ENCODE data around the gene DZANK1.

The DZANK1 gene

GRCh38 chr20:18372296-18372695 lies 94.5 kb downstream of the DZANK1 start:
- TF ChIP-seq CTCF (IDR thresholded peaks at IDR 0.05; ENCODE audit: insufficient read depth, low read length, poor library complexity, severe bottlenecking) (no peak), EZH2phosphoT487 (conservative IDR thresholded peaks at IDR 0.05; ENCODE audit: low read length) (no peak)
- Histone ChIP-seq H3K4me2 (ENCODE audit: low read depth, low read length, poor library complexity, severe bottlenecking) (no peak overlapping the region), H3K79me2 (ENCODE audit: insufficient read depth, low read length) (no peaks in the 10 kb centered on the region), H3K27me3 (ENCODE audit: low read length) (no peaks in the 10 kb centered on the region), H3K36me3 (ENCODE audit: low read length) (no peaks in the 10 kb centered on the region), H3K4me3 (ENCODE audit: insufficient read depth, low read length, poor library complexity, severe bottlenecking) (no peak overlapping the region), H3K27ac (ENCODE audit: low read depth, low read length) (no peak overlapping the region), H4K20me1 (ENCODE audit: low read depth, low read length) (no peaks in the 10 kb centered on the region), H2AFZ (ENCODE audit: low read depth, low read length, severe bottlenecking) (no peak overlapping the region), H3K9ac (ENCODE audit: low read length) (no peak overlapping the region), H3K9me2 (replicated peaks; ENCODE audit: insufficient read depth, low read length) (no peaks in the 10 kb centered on the region), H3F3A (ENCODE audit: insufficient read depth) (no peaks in the 10 kb centered on the region), H3K9me3 (ENCODE audit: insufficient read depth, low read length) (no peaks in the 10 kb centered on the region)

GRCh38 chr20:18364768-18365167 lies 102.1 kb downstream of the DZANK1 start:
- no peaks in the 10 kb centered on the region for H3K79me2 ChIP-seq (ENCODE audit: insufficient read depth, low read length)
- H3K27me3 ChIP-seq (ENCODE audit: low read length) = no peaks in the 10 kb centered on the region
- H3K36me3 ChIP-seq (ENCODE audit: low read length) = no peaks in the 10 kb centered on the region
- no peaks in the 10 kb centered on the region for H3K9me3 ChIP-seq (ENCODE audit: insufficient read depth, low read length)
- H3K9ac ChIP-seq (ENCODE audit: low read length) = no peak overlapping the region
- no peak overlapping the region for H3K4me3 ChIP-seq (ENCODE audit: insufficient read depth, low read length, poor library complexity, severe bottlenecking)
- H3K27ac ChIP-seq (ENCODE audit: low read depth, low read length) = no peak overlapping the region
- H4K20me1 ChIP-seq (ENCODE audit: low read depth, low read length) = no peaks in the 10 kb centered on the region
- H2AFZ ChIP-seq (ENCODE audit: low read depth, low read length, severe bottlenecking) = no peak overlapping the region
- H3K4me2 ChIP-seq (ENCODE audit: low read depth, low read length, poor library complexity, severe bottlenecking) = no peak overlapping the region
- H3K9me2 ChIP-seq (replicated peaks; ENCODE audit: insufficient read depth, low read length) = no peaks in the 10 kb centered on the region
- H3F3A ChIP-seq (ENCODE audit: insufficient read depth) = no peaks in the 10 kb centered on the region
- no peak for TF ChIP-seq CTCF (IDR thresholded peaks at IDR 0.05; ENCODE audit: insufficient read depth, low read length, poor library complexity, severe bottlenecking)

GRCh38 chr20:18363708-18364107 lies 103.1 kb downstream of the DZANK1 start:
- no peak overlapping the region for H3K27ac ChIP-seq (ENCODE audit: low read depth, low read length)
- H3K9me2 ChIP-seq (replicated peaks; ENCODE audit: insufficient read depth, low read length) = no peaks in the 10 kb centered on the region
- no peaks in the 10 kb centered on the region for H3K9me3 ChIP-seq (ENCODE audit: insufficient read depth, low read length)
- H3K79me2 ChIP-seq (ENCODE audit: insufficient read depth, low read length) = no peaks in the 10 kb centered on the region
- no peaks in the 10 kb centered on the region for H3F3A ChIP-seq (ENCODE audit: insufficient read depth)
- no peaks in the 10 kb centered on the region for H3K27me3 ChIP-seq (ENCODE audit: low read length)
- no peaks in the 10 kb centered on the region for H4K20me1 ChIP-seq (ENCODE audit: low read depth, low read length)
- H2AFZ ChIP-seq (ENCODE audit: low read depth, low read length, severe bottlenecking) = no peak overlapping the region
- H3K4me2 ChIP-seq (ENCODE audit: low read depth, low read length, poor library complexity, severe bottlenecking) = no peak overlapping the region
- TF ChIP-seq EZH2phosphoT487 (conservative IDR thresholded peaks at IDR 0.05; ENCODE audit: low read length) (no peak), CTCF (IDR thresholded peaks at IDR 0.05; ENCODE audit: insufficient read depth, low read length, poor library complexity, severe bottlenecking) (no peak)
- H3K9ac ChIP-seq (ENCODE audit: low read length) = no peak overlapping the region
- H3K4me3 ChIP-seq (ENCODE audit: insufficient read depth, low read length, poor library complexity, severe bottlenecking) = no peak overlapping the region
- no peaks in the 10 kb centered on the region for H3K36me3 ChIP-seq (ENCODE audit: low read length)

DNA sequence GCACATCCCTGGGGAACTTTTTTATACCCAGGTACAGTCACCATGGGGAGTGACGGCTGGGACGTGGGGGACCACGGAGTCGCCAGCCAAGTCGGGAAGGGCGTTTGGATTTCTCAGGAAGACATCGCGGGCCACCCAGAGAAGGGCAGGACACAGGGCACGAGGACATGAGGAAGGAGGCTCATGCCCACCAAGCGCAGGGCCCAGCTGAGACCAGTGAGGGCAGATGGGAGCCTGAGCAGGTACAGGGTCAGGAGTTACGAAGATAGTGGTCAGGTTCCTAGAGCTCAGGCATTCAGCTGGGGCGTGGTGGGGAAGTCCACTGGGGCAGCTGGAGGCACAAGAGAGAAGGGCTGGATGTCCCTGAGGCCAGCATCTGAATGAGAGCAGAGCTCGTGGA lies 103.9 kb downstream of the DZANK1 start:
- H4K20me1 ChIP-seq (ENCODE audit: low read depth, low read length) = no peaks in the 10 kb centered on the region
- no peak overlapping the region for H3K4me2 ChIP-seq (ENCODE audit: low read depth, low read length, poor library complexity, severe bottlenecking)
- no peaks in the 10 kb centered on the region for H3K9me2 ChIP-seq (replicated peaks; ENCODE audit: insufficient read depth, low read length)
- no peak overlapping the region for H3K4me3 ChIP-seq (ENCODE audit: insufficient read depth, low read length, poor library complexity, severe bottlenecking)
- no peak overlapping the region for H2AFZ ChIP-seq (ENCODE audit: low read depth, low read length, severe bottlenecking)
- no peaks in the 10 kb centered on the region for H3K36me3 ChIP-seq (ENCODE audit: low read length)
- no peaks in the 10 kb centered on the region for H3K9me3 ChIP-seq (ENCODE audit: insufficient read depth, low read length)
- no peaks in the 10 kb centered on the region for H3F3A ChIP-seq (ENCODE audit: insufficient read depth)
- H3K27ac ChIP-seq (ENCODE audit: low read depth, low read length) = no peak overlapping the region
- H3K27me3 ChIP-seq (ENCODE audit: low read length) = no peaks in the 10 kb centered on the region
- TF ChIP-seq CTCF (IDR thresholded peaks at IDR 0.05; ENCODE audit: insufficient read depth, low read length, poor library complexity, severe bottlenecking) (no peak), EZH2phosphoT487 (conservative IDR thresholded peaks at IDR 0.05; ENCODE audit: low read length) (no peak)
- no peak overlapping the region for H3K9ac ChIP-seq (ENCODE audit: low read length)
- no peaks in the 10 kb centered on the region for H3K79me2 ChIP-seq (ENCODE audit: insufficient read depth, low read length)
